HG03097 (cell line): ENCODE measurements around the gene OLFM4.

Source experiments
- ATAC-seq: cut with Tn5 transposase; IDR thresholded peaks from one replicate; pipeline ENCODE4 v1.9.1; 2021; ENCODE audit not compliant: unreplicated experiment, low FRiP score

OLFM4 gene

DNA sequence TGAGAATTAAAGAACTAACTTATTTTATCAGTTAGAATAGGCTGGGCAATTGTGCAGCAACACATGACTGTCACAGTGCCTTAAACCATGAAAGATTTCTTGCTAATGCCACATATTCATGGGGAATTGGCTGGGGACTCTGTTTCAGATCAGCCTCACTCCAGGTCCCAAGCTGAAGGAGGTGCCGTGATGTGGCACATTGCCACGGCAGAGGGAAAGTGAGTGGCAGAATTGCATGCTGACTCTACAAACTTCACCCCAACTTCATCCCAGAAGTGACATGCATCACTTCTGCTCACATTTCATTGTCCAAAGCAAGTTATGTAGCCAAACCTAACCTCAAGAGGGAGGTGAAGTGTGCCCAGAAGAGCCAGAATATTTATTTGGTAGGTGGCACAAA lies 37.8 kb downstream of the OLFM4 start:
- ATAC-seq = no peak

DNA sequence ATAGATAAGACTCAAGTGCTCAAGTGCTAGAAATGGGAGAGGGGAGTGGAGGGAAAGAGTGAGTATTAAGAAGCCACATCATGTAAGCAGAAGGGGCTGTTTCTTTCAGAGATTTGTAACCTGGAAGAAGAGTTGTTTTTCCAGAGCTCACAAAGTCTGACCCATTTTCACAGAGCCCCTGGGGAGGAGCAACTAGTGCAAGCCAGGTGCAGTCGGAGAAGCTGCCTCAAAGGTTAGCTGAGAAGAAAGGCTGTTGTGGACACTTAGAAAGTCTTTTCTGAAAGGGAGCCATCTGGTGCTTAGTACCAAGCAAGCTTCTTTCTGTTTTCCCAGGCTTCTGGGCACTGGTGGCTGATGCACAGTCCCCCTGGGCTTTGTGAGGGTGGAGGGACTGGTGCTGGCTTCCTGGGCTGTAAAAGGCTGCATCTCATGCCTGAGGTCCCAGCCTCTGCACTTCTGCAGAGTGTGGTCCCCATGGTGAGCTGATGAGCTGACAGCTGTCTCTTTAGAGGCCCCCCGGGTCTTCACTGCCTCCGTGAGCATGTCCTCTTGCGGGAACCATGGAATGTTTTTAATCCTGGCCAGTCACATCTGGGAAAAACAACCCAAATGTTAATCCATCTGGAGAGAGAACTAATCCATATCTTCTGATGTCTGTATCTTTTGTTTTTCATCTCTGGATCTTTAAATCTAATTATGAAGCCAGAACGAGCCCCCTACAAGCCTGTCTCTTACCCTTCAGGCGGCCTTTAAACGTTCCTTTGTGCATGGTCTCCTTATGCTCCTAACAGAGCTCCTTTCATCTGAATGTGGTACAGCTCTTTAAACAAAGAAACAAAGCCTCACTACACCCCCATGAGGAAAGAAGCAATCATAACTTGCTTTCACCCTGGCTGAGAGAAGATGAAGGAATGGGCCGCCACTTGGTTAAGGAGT lies 40.2 kb downstream of the OLFM4 start:
- ATAC-seq = no peak

DNA sequence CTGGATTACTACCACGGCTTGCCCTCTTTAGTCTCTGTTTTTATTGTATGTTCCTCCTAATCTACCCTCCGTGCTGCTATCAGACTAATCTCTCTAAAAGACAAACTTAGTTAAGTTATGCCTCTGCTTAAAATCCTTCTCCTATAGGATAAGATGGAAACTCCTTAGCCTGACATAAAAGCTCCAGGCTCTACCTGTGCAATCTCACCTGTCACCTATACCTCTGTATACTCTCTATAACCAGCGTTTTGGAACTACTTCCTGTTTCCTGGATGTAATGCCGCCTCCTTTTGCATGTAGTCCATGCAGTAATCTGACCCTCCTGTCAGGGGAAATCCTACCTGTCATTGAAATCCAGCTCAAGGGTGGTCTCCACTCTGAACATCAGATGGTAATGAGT lies 41.2 kb downstream of the OLFM4 start:
- ATAC-seq = no peak

DNA sequence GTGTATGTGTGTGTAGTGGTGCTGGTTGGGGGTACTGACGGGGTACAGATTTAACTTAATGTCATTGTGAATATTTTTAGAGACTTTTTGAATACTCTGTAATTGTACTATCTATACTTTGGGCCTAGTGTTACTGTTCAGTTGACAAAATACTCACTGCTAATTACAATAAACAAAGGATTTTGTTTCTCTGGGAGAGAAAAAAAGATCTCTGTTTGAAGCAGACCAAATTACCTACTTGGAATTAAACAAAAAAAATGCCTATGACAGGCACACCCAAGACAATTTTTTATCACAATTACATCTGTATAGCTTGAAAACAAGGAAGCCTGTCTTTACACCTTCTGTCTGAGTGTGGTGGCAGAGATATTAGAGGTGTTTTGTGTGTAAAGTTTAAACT lies 45.1 kb downstream of the OLFM4 start:
- ATAC-seq = no peak

DNA sequence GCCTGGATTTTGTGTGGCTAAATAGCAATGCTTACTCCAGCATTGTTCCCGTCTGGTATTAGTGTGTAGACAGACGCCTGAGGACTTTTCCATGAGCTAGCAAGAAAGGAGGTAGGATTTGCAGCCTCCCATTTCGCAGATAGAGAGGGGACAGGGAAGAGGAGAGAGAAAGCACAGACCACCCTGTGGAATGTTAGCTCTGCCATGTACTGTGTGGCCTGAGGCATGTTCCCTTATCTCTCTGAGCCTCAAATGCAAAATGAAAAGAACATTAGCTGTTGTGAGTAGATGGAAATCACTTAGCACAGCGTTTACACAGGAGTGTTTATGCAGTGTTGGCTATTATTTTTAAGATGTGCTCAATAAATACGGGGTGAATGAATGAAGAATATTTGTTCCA lies 45.5 kb downstream of the OLFM4 start:
- no peak for ATAC-seq

DNA sequence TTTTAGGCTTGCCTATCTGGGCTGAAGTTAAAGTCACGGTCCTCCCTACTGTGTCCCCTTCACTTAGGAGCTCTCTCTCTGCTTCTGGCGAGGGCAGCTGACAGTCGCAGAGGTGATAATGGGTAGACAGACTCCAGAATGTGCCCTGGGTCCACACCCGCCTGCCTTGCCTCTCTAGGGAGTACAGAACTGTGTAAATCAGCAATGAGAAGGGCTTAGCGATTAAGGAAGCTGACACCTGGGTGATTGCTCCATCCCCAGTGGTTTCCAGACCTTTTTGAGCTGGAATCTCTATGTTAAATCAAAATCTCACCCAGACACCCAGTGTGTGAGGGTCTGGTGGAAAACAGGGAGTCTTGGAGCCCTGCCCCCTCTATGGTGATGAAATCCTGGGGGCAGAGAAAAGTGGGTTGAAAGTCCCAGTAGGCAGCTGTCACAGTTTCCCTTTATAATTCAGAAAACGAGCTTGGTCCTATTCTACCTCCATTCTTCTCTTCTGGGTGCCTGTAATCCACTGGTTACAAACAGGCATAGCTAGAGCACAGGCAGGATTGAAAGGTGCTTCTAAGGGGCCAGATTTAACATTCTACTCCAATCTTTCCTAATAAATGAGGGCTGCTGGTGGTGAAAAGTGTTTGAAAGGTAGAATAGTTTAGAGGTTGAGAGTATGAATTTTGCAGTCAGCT lies 46.9 kb downstream of the OLFM4 start:
- ATAC-seq = no peak

DNA sequence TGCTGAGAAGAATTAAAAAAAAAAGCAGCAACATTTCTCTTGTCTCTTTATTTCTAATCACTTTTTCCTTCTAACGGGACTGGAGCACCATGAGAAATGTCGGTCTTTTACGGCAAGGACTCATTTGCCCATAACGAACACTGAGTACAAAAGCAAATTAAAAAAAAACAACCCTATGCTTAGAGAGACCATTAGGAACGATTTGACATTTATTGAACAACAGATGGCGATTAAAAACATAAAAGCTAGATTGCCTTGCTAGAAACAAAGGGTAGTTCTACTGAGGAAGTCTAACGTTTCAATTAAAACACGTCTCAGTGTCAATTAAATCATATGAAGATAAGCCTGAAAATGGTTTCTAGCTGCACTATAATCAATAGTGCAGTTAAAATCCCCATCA lies 51.1 kb downstream of the OLFM4 start:
- no peak for ATAC-seq

DNA sequence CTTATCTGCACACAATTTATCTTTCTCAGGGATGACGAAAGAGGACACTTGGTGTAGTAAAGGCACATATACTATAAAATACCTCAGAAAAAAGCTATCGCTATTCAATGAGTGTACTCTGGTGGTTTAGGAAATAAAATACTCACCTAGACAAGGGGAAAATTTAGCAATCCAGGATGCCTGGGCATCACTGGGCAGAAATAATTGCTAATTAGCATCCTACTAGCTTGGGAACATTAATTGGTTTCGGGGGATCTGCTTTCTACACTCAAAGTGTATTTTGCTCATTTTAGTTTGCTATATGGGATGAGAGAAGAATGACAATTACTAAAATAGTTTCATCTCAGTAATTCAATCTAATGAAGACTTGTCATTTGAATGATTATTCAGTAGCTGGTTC lies 60.3 kb downstream of the OLFM4 start:
- no peak for ATAC-seq

DNA sequence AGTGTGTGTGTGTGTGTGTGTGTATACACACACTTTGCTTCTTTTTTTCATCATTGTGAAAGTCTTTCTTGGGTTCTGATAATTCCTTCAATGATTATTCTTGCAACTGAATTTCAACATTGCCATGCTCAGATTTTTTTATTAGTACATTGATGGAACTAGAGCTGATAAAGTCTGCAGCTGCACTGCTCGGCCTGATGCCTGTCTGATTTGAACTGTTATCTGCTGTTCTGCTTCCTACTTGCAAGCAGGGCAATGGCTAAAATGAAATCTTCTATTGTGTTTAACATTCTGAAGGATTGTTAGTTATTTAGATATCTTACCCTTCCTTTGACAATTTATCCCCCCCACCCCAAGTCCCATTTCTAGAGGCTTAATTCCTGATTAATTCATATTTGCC lies 61.3 kb downstream of the OLFM4 start:
- no peak for ATAC-seq

DNA sequence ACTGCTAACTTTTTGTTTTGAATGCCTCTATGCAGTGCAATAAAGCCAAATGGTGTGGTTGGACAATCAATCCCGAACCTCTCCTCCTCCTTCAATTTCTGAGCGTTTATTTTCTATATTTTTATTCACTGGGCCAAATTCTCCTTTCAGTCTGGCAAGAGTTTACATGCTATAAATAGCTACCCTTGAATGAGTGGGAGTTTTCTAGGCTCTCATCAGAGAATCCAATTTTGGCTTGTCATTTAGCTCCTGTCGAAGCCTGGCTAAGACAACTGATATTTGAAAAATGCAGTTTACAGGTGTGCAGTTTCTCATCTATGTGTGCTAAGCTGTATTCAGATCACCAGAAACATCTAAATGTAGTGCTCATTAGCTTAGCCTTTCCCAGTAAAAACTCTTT lies 61.8 kb downstream of the OLFM4 start:
- no peak for ATAC-seq

DNA sequence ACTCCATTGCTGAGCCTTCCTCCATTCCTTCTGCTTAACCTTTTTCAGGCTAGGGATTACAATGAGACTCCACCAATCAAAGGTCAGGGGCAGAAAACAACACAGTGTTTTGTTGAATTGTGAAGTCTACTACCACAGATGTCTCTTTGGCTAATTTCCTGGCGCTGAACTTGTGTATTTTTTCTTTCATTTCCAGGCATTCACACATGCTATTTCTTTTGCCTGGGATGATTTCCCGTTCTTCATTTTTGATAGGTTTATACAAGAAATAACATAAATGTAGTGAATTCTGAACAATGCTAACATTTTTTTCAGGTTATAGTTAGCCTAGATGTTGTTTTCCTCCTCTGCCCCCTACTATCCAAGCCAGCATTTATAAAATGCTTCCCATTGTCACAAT lies 64.3 kb downstream of the OLFM4 start:
- no peak for ATAC-seq

DNA sequence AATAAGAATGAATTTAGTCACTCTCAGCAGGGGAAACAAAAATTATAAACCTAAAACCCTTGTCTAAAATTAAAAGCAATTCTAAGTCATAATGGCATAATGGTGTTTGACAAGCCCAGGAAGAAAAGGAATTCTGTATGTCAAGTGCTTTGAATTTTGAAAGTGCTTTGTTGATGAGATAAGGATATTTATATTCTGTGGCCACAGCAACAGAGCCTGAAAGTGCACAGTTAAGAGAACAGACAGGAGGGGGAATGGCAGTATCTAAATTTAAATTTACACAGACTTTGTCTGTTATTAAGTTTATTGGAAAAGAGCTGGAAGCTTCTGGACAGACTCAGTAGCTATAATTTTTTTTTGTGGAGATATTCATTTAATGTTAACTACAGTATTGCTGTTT lies 69.8 kb downstream of the OLFM4 start:
- no peak for ATAC-seq

DNA sequence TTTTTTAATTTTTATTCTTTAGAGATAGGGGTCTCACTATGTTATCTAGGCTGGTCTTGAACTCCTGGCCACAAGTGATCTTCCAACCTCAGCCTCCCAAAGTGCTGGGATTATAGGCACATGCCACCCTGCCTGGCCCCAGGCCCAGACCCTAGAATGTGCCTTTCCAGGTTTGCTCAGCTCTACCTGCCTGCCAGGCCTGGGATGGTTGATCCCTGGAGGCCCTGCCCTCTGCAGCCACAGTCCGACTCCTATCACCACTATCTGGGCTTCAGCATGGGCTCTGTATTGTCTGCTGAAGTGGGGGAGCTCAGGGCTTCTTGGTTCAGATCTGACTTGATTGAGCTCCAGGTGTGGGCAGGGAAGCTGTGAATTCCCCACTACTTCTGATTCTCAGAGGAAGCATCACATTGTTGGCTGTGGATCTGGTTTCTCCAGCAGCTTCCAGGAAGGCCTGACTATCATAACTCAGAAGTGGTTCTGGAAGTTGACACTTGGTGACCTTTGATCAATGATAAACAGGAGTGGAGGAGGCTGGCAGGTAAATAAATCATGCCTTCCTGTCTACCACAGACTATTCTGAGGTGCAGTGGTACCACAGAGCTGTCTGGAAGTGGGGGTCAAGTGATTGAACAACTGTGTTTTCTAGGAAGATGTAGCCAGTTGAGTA lies 71.9 kb downstream of the OLFM4 start:
- ATAC-seq = no peak
